Prostate gland (tissue), 2 donors: Measurements from ENCODE around the gene SRPK3. TPM values are rescaled to one million over a fixed set of nuclear protein-coding genes. Genes with fewer than 3 reads are reported as not detected.

Experiments used
- DNase-seq: peaks from one replicate; pipeline ENCODE4 v3.0.0-alpha.2; 2019; ENCODE audit warnings: low spot score
- H3K27ac ChIP-seq, 2 donors: fragments of 200-600 bp; sonication (generic); 2 replicates each; pipeline ENCODE4 v1.5.1; 2017 to 2019
- H3K27me3 ChIP-seq: fragments of 200-600 bp; sonication (generic); replicated peaks from 2 replicates; pipeline ENCODE4 v1.5.1; 2019; ENCODE audit not compliant: insufficient read depth
- H3K36me3 ChIP-seq, 2 donors: fragments of 200-600 bp; sonication (generic); 1 replicate in 1 of 2; 2 replicates in 1 of 2; pipeline versions ENCODE4 v1.5.1 to v1.8.1; 2017 to 2019
- H3K4me1 ChIP-seq: fragments of 200-600 bp; sonication (generic); replicated peaks from 2 replicates; pipeline ENCODE4 v1.5.1; 2019
- H3K4me3 ChIP-seq, 2 donors: fragments of 200-600 bp; sonication (generic); 2 replicates each; pipeline ENCODE4 v1.5.1; 2017 to 2019
- H3K9me3 ChIP-seq: fragments of 200-600 bp; sonication (generic); 2 replicates; pipeline ENCODE4 v1.5.1; 2017
- POLR2A ChIP-seq: fragments of 450-650 bp; IDR thresholded peaks from one replicate; pipeline ENCODE4 v1.6.1; 2016; ENCODE audit warnings: antibody characterized with exemption, mild to moderate bottlenecking
- POLR2AphosphoS5 ChIP-seq: sonication (generic); formaldehyde crosslinking; IDR thresholded peaks from one replicate; pipeline ENCODE4 v1.6.1; 2017; ENCODE audit warnings: antibody characterized with exemption
- WGBS: methylation state at CpG from one replicate; pipeline ENCODE4 v1.1.5; 2018; 5-methylcytosine and 5-hydroxymethylcytosine counted together
- intact Hi-C: fragments of 100-400 bp; cut with DNase I; formaldehyde crosslinking; loops from one replicate; pipeline ENCODE4 v1.14.2; 2022
- total RNA-seq, 2 donors: library from RNA; depleted of rRNA; stranded (reverse); fragments of >200 nt; gene quantifications; one replicate each; pipeline ENCODE4 v1.1.0, GENCODE V29; 2016
- TF ChIP-seq, protein P1 (sequence below), 4 experiments: fragments of 200-600 bp in 2 of 4; fragments of 450-650 bp in 2 of 4; sonication (generic) in 2 of 4; IDR thresholded peaks; 1 replicate in 3 of 4; 2 replicates in 1 of 4; pipeline ENCODE4 v1.5.1; 2016 to 2019; ENCODE audit warnings: antibody characterized with exemption in 4 of 4, mild to moderate bottlenecking in 2 of 4, moderate library complexity in 2 of 4

The SRPK3 gene
- total RNA-seq, 2 donors from 2014 or later, result 1.4 to 2.7 TPM

GRCh38 chrX:153768311-153769157 lies 12.3 kb upstream of the SRPK3 start:
- WGBS, result 79% methylated on average over 10 of the region's 22 CpGs
- Histone ChIP-seq H3K27me3 (no peaks in the 10 kb centered on the region), H3K27ac (no peak overlapping the region), H3K36me3 (no peaks in the 10 kb centered on the region), H3K4me1 (no peaks in the 10 kb centered on the region), H3K9me3 (no peaks in the 10 kb centered on the region), H3K4me3 (no peak overlapping the region)
- intact Hi-C loops, result no loop called here
- TF ChIP-seq POLR2AphosphoS5 (no peak), POLR2A (no peak)
- TF ChIP-seq, protein P1, sequence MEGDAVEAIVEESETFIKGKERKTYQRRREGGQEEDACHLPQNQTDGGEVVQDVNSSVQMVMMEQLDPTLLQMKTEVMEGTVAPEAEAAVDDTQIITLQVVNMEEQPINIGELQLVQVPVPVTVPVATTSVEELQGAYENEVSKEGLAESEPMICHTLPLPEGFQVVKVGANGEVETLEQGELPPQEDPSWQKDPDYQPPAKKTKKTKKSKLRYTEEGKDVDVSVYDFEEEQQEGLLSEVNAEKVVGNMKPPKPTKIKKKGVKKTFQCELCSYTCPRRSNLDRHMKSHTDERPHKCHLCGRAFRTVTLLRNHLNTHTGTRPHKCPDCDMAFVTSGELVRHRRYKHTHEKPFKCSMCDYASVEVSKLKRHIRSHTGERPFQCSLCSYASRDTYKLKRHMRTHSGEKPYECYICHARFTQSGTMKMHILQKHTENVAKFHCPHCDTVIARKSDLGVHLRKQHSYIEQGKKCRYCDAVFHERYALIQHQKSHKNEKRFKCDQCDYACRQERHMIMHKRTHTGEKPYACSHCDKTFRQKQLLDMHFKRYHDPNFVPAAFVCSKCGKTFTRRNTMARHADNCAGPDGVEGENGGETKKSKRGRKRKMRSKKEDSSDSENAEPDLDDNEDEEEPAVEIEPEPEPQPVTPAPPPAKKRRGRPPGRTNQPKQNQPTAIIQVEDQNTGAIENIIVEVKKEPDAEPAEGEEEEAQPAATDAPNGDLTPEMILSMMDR (IDR thresholded peaks at IDR 0.05), result no peak
- no peak for DNase-seq

DNA sequence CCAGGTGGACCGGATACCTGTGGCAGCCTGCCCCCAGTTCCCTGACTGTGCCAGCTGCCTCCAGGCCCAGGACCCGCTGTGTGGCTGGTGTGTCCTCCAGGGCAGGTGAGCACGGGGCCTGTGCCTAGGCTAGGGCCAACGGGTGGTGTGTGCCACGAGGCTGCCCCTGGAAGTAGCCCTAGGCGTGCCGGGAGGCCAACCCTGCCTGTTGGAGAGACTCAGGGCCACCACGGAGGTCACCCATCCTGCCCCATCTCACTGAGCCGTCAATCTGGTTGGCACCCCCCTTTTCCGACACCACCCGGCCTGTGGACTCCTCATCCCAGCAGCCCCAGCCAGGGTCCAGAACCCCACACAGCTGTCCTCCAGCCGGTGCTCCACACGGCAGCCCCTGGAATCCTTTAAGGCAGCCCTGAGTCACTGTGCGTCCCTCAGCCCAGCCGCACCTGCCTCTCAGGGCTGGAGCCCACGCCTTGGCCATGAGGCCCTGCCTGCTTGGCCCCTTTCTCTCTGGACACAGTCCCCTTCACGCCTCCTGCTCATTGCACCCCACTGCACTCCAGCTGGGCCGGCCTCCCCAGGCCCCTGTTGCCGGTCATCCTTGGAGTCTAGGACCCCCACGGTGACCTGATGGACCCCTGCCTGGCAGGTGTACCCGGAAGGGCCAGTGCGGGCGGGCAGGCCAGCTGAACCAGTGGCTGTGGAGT lies 11.5 kb upstream of the SRPK3 start:
- H3K27ac ChIP-seq, result no peak overlapping the region
- H3K27me3 ChIP-seq, result no peaks in the 10 kb centered on the region
- no peaks in the 10 kb centered on the region for H3K36me3 ChIP-seq
- intact Hi-C loops, result no loop called here
- no peak for TF ChIP-seq POLR2AphosphoS5
- TF ChIP-seq POLR2A, result no peak
- TF ChIP-seq, protein P1 (IDR thresholded peaks at IDR 0.05), result no peak
- WGBS, result 85% methylated on average over 5 of the region's 23 CpGs
- DNase-seq, result no peak
- H3K9me3 ChIP-seq, result no peaks in the 10 kb centered on the region
- no peak overlapping the region for H3K4me3 ChIP-seq
- H3K4me1 ChIP-seq, result no peaks in the 10 kb centered on the region

DNA sequence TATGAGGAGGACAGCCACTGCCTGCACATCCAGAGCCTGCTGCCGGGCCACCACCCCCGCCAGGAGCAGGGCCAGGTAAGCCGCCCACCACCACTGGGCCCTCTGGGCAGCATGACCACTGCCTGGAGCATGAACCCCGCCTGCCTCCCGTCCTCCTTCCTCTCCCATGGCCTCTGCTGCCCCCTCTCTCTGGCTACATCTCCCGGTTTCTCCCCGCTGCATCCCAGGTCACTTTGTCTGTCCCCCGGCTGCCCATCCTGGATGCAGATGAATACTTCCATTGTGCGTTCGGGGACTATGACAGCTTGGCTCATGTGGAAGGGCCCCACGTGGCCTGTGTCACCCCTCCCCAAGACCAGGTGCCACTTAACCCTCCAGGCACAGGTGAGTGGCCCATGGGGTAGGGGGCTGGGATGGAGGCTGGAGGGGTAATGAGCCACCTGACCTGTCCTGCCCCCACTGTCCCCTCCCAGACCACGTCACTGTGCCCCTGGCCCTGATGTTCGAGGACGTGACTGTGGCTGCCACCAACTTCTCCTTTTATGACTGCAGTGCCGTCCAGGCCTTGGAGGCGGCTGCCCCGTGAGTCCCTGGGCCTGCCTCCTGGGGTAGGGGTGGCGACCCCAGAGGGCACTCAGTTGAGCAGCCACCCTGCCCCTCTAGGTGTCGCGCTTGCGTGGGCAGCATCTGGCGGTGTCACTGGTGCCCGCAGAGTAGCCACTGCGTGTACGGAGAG lies 10.8 kb upstream of the SRPK3 start:
- no peak for DNase-seq
- H3K9me3 ChIP-seq, result no peaks in the 10 kb centered on the region
- intact Hi-C loops, result no loop called here
- no peak overlapping the region for H3K4me3 ChIP-seq
- no peaks in the 10 kb centered on the region for H3K36me3 ChIP-seq
- H3K27ac ChIP-seq, result no peak overlapping the region
- H3K27me3 ChIP-seq, result no peaks in the 10 kb centered on the region
- TF ChIP-seq, protein P1 (IDR thresholded peaks at IDR 0.05), result no peak
- no peak for TF ChIP-seq POLR2AphosphoS5
- no peak for TF ChIP-seq POLR2A
- H3K4me1 ChIP-seq, result no peaks in the 10 kb centered on the region
- 80% methylated on average over 15 of the region's 25 CpGs for WGBS

DNA sequence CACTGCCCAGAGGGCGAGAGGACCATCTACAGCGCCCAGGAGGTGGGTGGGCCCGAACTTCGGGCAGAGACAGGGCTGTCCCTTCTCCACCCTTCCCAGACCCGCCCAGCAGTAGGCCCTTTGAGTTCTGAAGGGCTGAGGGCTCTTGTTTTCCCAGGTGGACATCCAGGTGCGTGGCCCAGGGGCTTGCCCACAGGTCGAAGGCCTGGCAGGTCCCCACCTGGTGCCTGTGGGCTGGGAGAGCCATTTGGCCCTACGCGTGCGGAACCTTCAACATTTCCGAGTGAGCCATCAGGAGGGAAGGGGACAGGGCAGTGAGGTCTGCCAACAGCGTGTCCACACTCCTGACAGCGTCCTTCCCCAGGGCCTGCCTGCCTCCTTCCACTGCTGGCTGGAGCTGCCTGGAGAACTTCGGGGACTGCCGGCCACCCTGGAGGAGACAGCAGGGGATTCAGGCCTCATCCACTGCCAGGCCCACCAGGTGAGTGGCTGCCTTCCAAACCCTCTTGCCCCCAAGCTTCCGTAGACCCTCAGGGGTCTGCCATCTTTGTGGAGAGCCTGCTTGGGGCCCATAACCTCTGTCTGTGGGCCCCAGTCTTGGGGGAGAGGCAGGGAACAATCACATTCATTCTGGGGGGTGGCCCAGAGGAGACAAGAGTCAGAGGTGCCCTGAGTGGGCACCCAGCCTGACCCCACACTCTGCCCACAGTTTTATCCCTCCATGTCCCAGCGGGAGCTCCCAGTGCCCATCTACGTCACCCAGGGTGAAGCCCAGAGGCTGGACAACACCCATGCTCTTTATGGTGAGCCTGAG lies 10.0 kb upstream of the SRPK3 start:
- Histone ChIP-seq H3K4me1 (no peaks in the 10 kb centered on the region), H3K36me3 (no peaks in the 10 kb centered on the region), H3K27me3 (no peaks in the 10 kb centered on the region), H3K4me3 (no peak overlapping the region), H3K9me3 (no peaks in the 10 kb centered on the region), H3K27ac (no peak overlapping the region)
- WGBS, result 86% methylated on average over 14 of the region's 18 CpGs
- intact Hi-C loops, result no loop called here
- DNase-seq, result no peak
- TF ChIP-seq, protein P1 (IDR thresholded peaks at IDR 0.05), result no peak
- TF ChIP-seq POLR2A, result no peak
- TF ChIP-seq POLR2AphosphoS5, result no peak
